Colonic mucosa (tissue), 4 donors: Measurements from ENCODE around the gene RYR3. TPM values are rescaled to one million over a fixed set of nuclear protein-coding genes. Genes with fewer than 3 reads are reported as not detected.

Source experiments
- DNase-seq: peaks from one replicate; pipeline ENCODE4 v3.0.0-alpha.2; 2020
- H3K27ac ChIP-seq: fragments of 200-600 bp; one replicate; pipeline ENCODE4 v1.8.0; 2021
- H3K27me3 ChIP-seq: fragments of 200-600 bp; one replicate; pipeline ENCODE4 v1.8.0; 2021
- H3K36me3 ChIP-seq: fragments of 200-600 bp; one replicate; pipeline ENCODE4 v1.8.0; 2021
- H3K4me1 ChIP-seq: fragments of 200-600 bp; one replicate; pipeline ENCODE4 v1.8.0; 2021; ENCODE audit warnings: mild to moderate bottlenecking
- H3K4me3 ChIP-seq: fragments of 200-600 bp; one replicate; pipeline ENCODE4 v1.8.0; 2021
- H3K9ac ChIP-seq, 2 donors: one replicate each; pipeline ENCODE4 v1.7.0; 2013; ENCODE audit warnings: control low read depth in 2 of 2, low read depth in 2 of 2, low read length in 2 of 2
- H3K9me3 ChIP-seq: fragments of 200-600 bp; one replicate; pipeline ENCODE4 v1.8.0; 2021
- intact Hi-C: fragments of 100-400 bp; cut with DNase I; formaldehyde crosslinking; loops from one replicate; pipeline ENCODE4 v1.14.1; 2022
- total RNA-seq, 2 donors: library from RNA; stranded (reverse); fragmentation: NEBNext Ultra II Directional in 1 of 2; extraction: Animal tissue kit (Norgen Biotek cat#: 25700) in 1 of 2; gene quantifications; one replicate each; pipeline ENCODE4 v1.2.1, GENCODE V29; 2021
- TF ChIP-seq, protein P1 (sequence below): fragments of 200-600 bp; IDR thresholded peaks from one replicate; pipeline ENCODE4 v1.8.0; 2022; ENCODE audit warnings: antibody characterized with exemption, mild to moderate bottlenecking
- donor health status: healthy.
- donor health status: DM: no; HTN: no; CAD: no.
- donor health status: DM: no; HTN: no; CAD: no.

RYR3 gene
- total RNA-seq, 2 donors from 2014 or later, result 0.17 to 1.1 TPM

DNA sequence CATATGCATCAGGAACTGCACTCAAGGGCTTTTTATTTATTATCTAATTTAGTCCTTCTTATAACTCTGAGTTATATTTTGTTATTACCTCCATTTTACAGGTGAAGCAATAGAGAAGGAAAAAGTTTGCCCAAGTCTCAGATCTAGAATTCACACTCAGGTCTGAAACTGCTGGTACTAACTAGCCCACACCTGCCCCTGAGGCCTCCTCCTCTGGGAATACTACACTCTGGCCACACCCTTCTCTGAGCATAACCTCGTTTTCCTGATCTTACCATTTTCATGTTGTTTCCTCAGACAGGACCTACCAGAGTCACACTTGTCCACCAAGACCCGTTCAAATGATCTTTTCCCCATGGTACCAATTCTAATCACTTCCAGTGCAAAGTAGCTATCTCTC lies 563.4 kb downstream of the RYR3 start:
- Histone ChIP-seq H3K27ac (no peak overlapping the region), H3K9ac (no peak overlapping the region), H3K4me3 (no peak overlapping the region), H3K27me3 (no peaks in the 10 kb centered on the region), H3K36me3 (no peaks in the 10 kb centered on the region), H3K9me3 (no peaks in the 10 kb centered on the region), H3K4me1 (no peaks in the 10 kb centered on the region)
- intact Hi-C loops, result no loop called here
- no peak for DNase-seq
- TF ChIP-seq, protein P1, sequence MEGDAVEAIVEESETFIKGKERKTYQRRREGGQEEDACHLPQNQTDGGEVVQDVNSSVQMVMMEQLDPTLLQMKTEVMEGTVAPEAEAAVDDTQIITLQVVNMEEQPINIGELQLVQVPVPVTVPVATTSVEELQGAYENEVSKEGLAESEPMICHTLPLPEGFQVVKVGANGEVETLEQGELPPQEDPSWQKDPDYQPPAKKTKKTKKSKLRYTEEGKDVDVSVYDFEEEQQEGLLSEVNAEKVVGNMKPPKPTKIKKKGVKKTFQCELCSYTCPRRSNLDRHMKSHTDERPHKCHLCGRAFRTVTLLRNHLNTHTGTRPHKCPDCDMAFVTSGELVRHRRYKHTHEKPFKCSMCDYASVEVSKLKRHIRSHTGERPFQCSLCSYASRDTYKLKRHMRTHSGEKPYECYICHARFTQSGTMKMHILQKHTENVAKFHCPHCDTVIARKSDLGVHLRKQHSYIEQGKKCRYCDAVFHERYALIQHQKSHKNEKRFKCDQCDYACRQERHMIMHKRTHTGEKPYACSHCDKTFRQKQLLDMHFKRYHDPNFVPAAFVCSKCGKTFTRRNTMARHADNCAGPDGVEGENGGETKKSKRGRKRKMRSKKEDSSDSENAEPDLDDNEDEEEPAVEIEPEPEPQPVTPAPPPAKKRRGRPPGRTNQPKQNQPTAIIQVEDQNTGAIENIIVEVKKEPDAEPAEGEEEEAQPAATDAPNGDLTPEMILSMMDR, result no peak

- H3K9me3 ChIP-seq, result no peaks in the 10 kb centered on the region
- no peaks in the 10 kb centered on the region for H3K27me3 ChIP-seq
- intact Hi-C loops, result no loop called here
- DNase-seq, result no peak
- no peak overlapping the region for H3K4me3 ChIP-seq
- H3K9ac ChIP-seq, result no peak overlapping the region
- H3K4me1 ChIP-seq, result no peaks in the 10 kb centered on the region
- TF ChIP-seq, protein P1, result no peak
- no peak overlapping the region for H3K27ac ChIP-seq
- no peaks in the 10 kb centered on the region for H3K36me3 ChIP-seq
Observed at GRCh38 chr15:33882921-33883320, 572.2 kb downstream of the RYR3 start.

DNA sequence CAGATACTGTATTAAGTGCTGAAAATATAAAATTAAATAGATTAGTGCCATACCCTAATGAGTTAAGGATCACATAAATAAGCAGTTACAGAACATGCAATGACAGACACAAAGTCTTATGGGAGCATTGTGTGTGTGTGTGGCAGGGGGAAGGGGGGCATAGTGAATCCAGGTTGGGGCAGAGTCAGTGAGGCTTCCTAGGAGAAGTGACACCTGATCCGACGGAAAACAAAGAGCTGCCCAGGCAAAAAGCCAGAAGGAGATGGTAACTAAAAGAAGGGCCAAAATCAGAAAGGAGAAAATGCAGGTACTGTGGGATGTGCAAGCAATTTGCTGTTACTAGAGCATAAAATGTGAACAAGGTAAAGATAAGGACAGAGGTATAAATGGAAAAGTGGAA lies 577.4 kb downstream of the RYR3 start:
- no peaks in the 10 kb centered on the region for H3K27me3 ChIP-seq
- H3K4me1 ChIP-seq, result no peaks in the 10 kb centered on the region
- no peak for DNase-seq
- no peaks in the 10 kb centered on the region for H3K36me3 ChIP-seq
- no peak overlapping the region for H3K27ac ChIP-seq
- no peak overlapping the region for H3K4me3 ChIP-seq
- intact Hi-C loops, result no loop called here
- no peaks in the 10 kb centered on the region for H3K9me3 ChIP-seq
- TF ChIP-seq, protein P1, result no peak
- H3K9ac ChIP-seq, result no peak overlapping the region

DNA sequence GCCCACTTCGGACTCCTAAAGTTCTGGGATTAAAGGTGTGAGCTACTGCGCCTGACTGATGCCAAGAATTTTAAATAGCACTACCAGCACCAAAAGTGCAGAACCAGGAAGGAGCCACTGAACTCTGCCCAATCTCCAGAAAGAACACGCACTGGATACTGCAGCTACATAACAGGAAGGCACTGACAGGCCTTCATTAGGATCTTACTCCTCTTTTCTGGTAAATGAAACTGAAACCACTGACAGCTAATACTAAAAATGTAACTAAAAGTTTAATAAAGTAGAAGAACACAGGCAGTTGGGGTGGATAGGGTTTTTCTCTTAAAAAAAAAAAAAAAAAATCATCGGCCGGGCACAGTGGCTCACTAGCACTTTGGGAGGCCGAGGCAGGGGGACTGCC lies 583.4 kb downstream of the RYR3 start:
- Histone ChIP-seq H3K36me3 (no peaks in the 10 kb centered on the region), H3K4me1 (no peaks in the 10 kb centered on the region), H3K9me3 (no peaks in the 10 kb centered on the region), H3K27ac (no peak overlapping the region), H3K27me3 (no peaks in the 10 kb centered on the region), H3K9ac (no peak overlapping the region), H3K4me3 (no peak overlapping the region)
- no peak for DNase-seq
- TF ChIP-seq, protein P1, result no peak
- intact Hi-C loops, result no loop called here

GRCh38 chr15:33902043-33902442 lies 591.3 kb downstream of the RYR3 start:
- no peaks in the 10 kb centered on the region for H3K4me1 ChIP-seq
- TF ChIP-seq, protein P1, result no peak
- no peaks in the 10 kb centered on the region for H3K9me3 ChIP-seq
- no peaks in the 10 kb centered on the region for H3K36me3 ChIP-seq
- no peak overlapping the region for H3K27ac ChIP-seq
- DNase-seq, result no peak
- H3K4me3 ChIP-seq, result no peak overlapping the region
- H3K27me3 ChIP-seq, result no peaks in the 10 kb centered on the region
- no peak overlapping the region for H3K9ac ChIP-seq
- intact Hi-C loops, result no loop called here

DNA sequence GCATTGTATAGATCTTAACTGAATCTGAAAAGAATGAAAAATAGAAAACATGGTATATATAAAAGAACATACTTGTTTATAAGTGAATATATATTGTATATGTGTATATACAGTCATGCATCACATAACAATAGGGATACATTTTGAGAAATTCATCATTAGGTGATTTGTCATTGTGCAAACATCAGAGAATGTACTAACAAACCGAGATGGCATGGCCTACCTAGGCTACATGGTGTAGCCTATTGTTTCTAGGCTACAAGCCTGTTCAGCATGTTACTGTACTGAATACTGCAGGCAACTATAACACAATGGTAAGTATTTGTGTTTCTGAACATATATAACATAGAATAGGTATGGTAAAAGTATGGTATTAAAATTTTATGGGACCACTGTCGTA lies 592.9 kb downstream of the RYR3 start:
- TF ChIP-seq, protein P1, result no peak
- no peak overlapping the region for H3K27ac ChIP-seq
- no peaks in the 10 kb centered on the region for H3K27me3 ChIP-seq
- no peak for DNase-seq
- intact Hi-C loops, result no loop called here
- H3K9ac ChIP-seq, result no peak overlapping the region
- H3K4me1 ChIP-seq, result no peaks in the 10 kb centered on the region
- no peaks in the 10 kb centered on the region for H3K36me3 ChIP-seq
- H3K9me3 ChIP-seq, result no peaks in the 10 kb centered on the region
- H3K4me3 ChIP-seq, result no peak overlapping the region
